ENCODE results near the gene FOXJ3. TPM values are rescaled to one million over a fixed set of nuclear protein-coding genes. Genes with fewer than 3 reads are reported as not detected.

Gene FOXJ3
- total and polyA plus RNA-seq, 2 of the 13 experiments (the other 11 are each of a cell fraction or from before 2014, with no cell fraction given), result 16.6 to 48.5 TPM

GRCh38 chr1:42335050-42335808, at the start of gene FOXJ3 (continued):
- TF ChIP-seq ZNF318 (CRISPR knock-in tag; IDR thresholded peaks at IDR 0.05) (peak; percentile 42; the same call in 1 of the 2 replicates), ZNF788 (CRISPR knock-in tag; IDR thresholded peaks at IDR 0.05; ENCODE audit: borderline replicate concordance) (peak; percentile 88; the same call in 1 of the 2 replicates), ZNF547 (CRISPR knock-in tag; IDR thresholded peaks at IDR 0.05) (peak; percentile 82; the same call in 1 of the 2 replicates), FIP1L1 (IDR thresholded peaks at IDR 0.05; ENCODE audit: borderline replicate concordance, insufficient read depth, low read depth, low read length) (no peak), SKI (IDR thresholded peaks at IDR 0.05; ENCODE audit: partially characterized antibody) (peak; percentile 86), MLXIP (CRISPR knock-in tag; IDR thresholded peaks at IDR 0.05; ENCODE audit: borderline replicate concordance) (no peak), SP5 (CRISPR knock-in tag; IDR thresholded peaks at IDR 0.05; ENCODE audit: borderline replicate concordance, low read depth) (0 out of 2 replicates have a peak, but pooled peaks have one; percentile 21), ZFP82 (CRISPR knock-in tag; IDR thresholded peaks at IDR 0.05; ENCODE audit: borderline replicate concordance) (no peak; the same call in 1 of the 2 replicates), NBN (conservative IDR thresholded peaks at IDR 0.05) (no peak), CTCF (CRISPR knock-in tag; IDR thresholded peaks at IDR 0.05) (peak; percentile 59), IKZF1 (IDR thresholded peaks at IDR 0.05) (no peak), KLF13 (CRISPR knock-in tag; IDR thresholded peaks at IDR 0.05) (0 out of 2 replicates have a peak, but pooled peaks have one; percentile 74), KDM5A (IDR thresholded peaks at IDR 0.05; ENCODE audit: borderline replicate concordance, low read length) (no peak)
- TF ChIP-seq, protein P1, sequence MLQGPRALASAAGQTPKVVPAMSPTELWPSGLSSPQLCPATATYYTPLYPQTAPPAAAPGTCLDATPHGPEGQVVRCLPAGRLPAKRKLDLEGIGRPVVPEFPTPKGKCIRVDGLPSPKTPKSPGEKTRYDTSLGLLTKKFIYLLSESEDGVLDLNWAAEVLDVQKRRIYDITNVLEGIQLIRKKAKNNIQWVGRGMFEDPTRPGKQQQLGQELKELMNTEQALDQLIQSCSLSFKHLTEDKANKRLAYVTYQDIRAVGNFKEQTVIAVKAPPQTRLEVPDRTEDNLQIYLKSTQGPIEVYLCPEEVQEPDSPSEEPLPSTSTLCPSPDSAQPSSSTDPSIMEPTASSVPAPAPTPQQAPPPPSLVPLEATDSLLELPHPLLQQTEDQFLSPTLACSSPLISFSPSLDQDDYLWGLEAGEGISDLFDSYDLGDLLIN (CRISPR knock-in tag; IDR thresholded peaks at IDR 0.05; ENCODE audit: borderline replicate concordance), result no peak
